Spleen (tissue), 7 donors: ENCODE data around the gene CAMTA1.

Experiments used
- CTCF ChIP-seq, 11 experiments: fragments of 200-600 bp in 7 of 11; fragments of 450-650 bp in 4 of 11; sonication (generic) in 4 of 11; IDR thresholded peaks in 8 of 11; conservative IDR thresholded peaks in 3 of 11; 1 replicate in 7 of 11; 2 replicates in 4 of 11; pipeline versions ENCODE4 v1.4.0 to v1.8.0; 2016 to 2021; ENCODE audit warnings: antibody characterized with exemption in 11 of 11, inconsistent platforms in 4 of 11, mild to moderate bottlenecking in 1 of 11
- POLR2A ChIP-seq, 3 donors: fragments of 450-650 bp; IDR thresholded peaks; one replicate each; pipeline ENCODE4 v1.5.1; 2017; ENCODE audit warnings: antibody characterized with exemption in 3 of 3, mild to moderate bottlenecking in 1 of 3
- POLR2AphosphoS5 ChIP-seq, 3 donors: sonication (generic); formaldehyde crosslinking; IDR thresholded peaks; one replicate each; pipeline ENCODE4 v1.5.1; 2017; ENCODE audit warnings: antibody characterized with exemption in 3 of 3
- donor health status: DM: no; HTN: no; CAD: no; lungs with moderate emphysema.
- donor health status: DM: no; HTN: no; CAD: no.
- donor health status: DM: no; HTN: no; CAD: no.

GRCh38 chr1:7566417-7567375 is 781.4 kb downstream of the CAMTA1 start:
- TF ChIP-seq POLR2AphosphoS5 (IDR thresholded peaks at IDR 0.05) (no peak), CTCF (IDR thresholded peaks at IDR 0.05 in 8 of 11, conservative IDR thresholded peaks at IDR 0.05 in 3 of 11) (no peak), POLR2A (IDR thresholded peaks at IDR 0.05) (no peak)
